ENCODE results near the gene SCO1. TPM values are rescaled to one million over a fixed set of nuclear protein-coding genes. Genes with fewer than 3 reads are reported as not detected.

SCO1 gene
- total and polyA plus RNA-seq, 10 of the 15 experiments (the other 5 are each of a cell fraction or from before 2014, with no cell fraction given), result 8.2 to 73.0 (median 37.1) TPM

DNA sequence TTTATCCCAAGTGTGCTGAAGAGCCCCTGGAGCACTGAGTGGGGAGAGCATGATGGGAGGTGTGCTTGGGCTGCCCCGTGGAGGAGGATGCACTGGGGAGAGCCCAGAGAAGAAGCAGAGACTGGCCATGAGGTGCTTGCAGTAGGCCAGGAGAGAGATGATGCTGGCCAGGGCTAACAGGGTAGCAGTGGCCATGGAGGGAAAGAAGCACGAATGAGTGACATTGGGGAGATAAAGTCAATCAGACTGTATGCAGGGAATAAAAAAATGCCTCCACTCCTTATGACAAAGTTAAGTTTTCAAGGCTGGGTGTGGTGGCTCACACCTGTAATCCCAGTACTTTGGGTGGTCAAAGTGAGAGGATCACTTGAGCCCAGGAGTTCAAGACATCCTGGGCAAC lies 37.9 kb upstream of the SCO1 start:
- FAIRE-seq (no peak), ATAC-seq (no peak), DNase-seq (ENCODE audit: low read depth, low spot score) (no peak)
- Histone ChIP-seq H3K9me3 (replicated peaks; ENCODE audit: control insufficient read depth, insufficient read depth, low read length) (no peaks in the 10 kb centered on the region), H3K36me3 (ENCODE audit: control insufficient read depth in 2 of 2, insufficient read depth in 2 of 2, low read length in 1 of 2) (no peaks in the 10 kb centered on the region), H3K79me2 (ENCODE audit: control insufficient read depth, insufficient read depth, low read length) (no peaks in the 10 kb centered on the region), H3K4me3 (no peak overlapping the region), H3K27me3 (replicated peaks in 1 of 2; ENCODE audit: control insufficient read depth in 2 of 2, insufficient read depth in 2 of 2, low read length in 1 of 2) (no peaks in the 10 kb centered on the region; a peak in 1 of 4 replicates), H3K27ac (ENCODE audit: control insufficient read depth, insufficient read depth) (no peak overlapping the region), H3K4me2 (ENCODE audit: control insufficient read depth, insufficient read depth) (no peak overlapping the region), H3K9ac (ENCODE audit: control insufficient read depth, insufficient read depth, low read length) (no peak overlapping the region), H3K4me1 (ENCODE audit: control insufficient read depth, insufficient read depth, low read length) (no peaks in the 10 kb centered on the region), H4K20me1 (ENCODE audit: control insufficient read depth, insufficient read depth) (no peaks in the 10 kb centered on the region), H2AFZ (ENCODE audit: control insufficient read depth, low read depth, low read length) (no peak overlapping the region)
- RAD21 ChIA-PET (ENCODE audit: unreplicated experiment), result no interaction called here
- 0% methylated on average over 2 of the region's 2 CpGs for WGBS (ENCODE audit: insufficient coverage, insufficient replicate concordance, low lambda C conversion rate, missing lambda C conversion rate)
- intact Hi-C loops (cut with micrococcal nuclease; ENCODE audit: unreplicated experiment), result loop anchor here (10.0 kb wide), 1 partner anchor 100 kb away; no protein-coding TSS in a partner anchor
- SMC1A ChIA-PET (ENCODE audit: uncharacterized antibody, unreplicated experiment), result no interaction called here
- BruUV-seq (replicated peaks), result no TSS peak
- POLR2A ChIA-PET, result interaction anchor here (0.5 kb wide), 1 partner anchor 64 kb away, joined by 3 read pairs; no protein-coding TSS in a partner anchor
- CTCF ChIA-PET, result no interaction called here
- in situ Hi-C loops (cut with MboI), result loop anchor here (5.0 kb wide), 1 partner anchor 112 kb away; no protein-coding TSS in a partner anchor
- TF ChIP-seq, protein P1, sequence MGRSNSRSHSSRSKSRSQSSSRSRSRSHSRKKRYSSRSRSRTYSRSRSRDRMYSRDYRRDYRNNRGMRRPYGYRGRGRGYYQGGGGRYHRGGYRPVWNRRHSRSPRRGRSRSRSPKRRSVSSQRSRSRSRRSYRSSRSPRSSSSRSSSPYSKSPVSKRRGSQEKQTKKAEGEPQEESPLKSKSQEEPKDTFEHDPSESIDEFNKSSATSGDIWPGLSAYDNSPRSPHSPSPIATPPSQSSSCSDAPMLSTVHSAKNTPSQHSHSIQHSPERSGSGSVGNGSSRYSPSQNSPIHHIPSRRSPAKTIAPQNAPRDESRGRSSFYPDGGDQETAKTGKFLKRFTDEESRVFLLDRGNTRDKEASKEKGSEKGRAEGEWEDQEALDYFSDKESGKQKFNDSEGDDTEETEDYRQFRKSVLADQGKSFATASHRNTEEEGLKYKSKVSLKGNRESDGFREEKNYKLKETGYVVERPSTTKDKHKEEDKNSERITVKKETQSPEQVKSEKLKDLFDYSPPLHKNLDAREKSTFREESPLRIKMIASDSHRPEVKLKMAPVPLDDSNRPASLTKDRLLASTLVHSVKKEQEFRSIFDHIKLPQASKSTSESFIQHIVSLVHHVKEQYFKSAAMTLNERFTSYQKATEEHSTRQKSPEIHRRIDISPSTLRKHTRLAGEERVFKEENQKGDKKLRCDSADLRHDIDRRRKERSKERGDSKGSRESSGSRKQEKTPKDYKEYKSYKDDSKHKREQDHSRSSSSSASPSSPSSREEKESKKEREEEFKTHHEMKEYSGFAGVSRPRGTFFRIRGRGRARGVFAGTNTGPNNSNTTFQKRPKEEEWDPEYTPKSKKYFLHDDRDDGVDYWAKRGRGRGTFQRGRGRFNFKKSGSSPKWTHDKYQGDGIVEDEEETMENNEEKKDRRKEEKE (IDR thresholded peaks at IDR 0.05), result no peak
- TF ChIP-seq, protein P2, sequence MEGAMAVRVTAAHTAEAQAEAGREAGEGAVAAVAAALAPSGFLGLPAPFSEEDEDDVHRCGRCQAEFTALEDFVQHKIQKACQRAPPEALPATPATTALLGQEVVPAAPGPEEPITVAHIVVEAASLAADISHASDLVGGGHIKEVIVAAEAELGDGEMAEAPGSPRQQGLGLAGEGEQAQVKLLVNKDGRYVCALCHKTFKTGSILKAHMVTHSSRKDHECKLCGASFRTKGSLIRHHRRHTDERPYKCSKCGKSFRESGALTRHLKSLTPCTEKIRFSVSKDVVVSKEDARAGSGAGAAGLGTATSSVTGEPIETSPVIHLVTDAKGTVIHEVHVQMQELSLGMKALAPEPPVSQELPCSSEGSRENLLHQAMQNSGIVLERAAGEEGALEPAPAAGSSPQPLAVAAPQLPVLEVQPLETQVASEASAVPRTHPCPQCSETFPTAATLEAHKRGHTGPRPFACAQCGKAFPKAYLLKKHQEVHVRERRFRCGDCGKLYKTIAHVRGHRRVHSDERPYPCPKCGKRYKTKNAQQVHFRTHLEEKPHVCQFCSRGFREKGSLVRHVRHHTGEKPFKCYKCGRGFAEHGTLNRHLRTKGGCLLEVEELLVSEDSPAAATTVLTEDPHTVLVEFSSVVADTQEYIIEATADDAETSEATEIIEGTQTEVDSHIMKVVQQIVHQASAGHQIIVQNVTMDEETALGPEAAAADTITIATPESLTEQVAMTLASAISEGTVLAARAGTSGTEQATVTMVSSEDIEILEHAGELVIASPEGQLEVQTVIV (IDR thresholded peaks at IDR 0.05; ENCODE audit: borderline replicate concordance, partially characterized antibody), result no peak
- TF ChIP-seq, protein P3, sequence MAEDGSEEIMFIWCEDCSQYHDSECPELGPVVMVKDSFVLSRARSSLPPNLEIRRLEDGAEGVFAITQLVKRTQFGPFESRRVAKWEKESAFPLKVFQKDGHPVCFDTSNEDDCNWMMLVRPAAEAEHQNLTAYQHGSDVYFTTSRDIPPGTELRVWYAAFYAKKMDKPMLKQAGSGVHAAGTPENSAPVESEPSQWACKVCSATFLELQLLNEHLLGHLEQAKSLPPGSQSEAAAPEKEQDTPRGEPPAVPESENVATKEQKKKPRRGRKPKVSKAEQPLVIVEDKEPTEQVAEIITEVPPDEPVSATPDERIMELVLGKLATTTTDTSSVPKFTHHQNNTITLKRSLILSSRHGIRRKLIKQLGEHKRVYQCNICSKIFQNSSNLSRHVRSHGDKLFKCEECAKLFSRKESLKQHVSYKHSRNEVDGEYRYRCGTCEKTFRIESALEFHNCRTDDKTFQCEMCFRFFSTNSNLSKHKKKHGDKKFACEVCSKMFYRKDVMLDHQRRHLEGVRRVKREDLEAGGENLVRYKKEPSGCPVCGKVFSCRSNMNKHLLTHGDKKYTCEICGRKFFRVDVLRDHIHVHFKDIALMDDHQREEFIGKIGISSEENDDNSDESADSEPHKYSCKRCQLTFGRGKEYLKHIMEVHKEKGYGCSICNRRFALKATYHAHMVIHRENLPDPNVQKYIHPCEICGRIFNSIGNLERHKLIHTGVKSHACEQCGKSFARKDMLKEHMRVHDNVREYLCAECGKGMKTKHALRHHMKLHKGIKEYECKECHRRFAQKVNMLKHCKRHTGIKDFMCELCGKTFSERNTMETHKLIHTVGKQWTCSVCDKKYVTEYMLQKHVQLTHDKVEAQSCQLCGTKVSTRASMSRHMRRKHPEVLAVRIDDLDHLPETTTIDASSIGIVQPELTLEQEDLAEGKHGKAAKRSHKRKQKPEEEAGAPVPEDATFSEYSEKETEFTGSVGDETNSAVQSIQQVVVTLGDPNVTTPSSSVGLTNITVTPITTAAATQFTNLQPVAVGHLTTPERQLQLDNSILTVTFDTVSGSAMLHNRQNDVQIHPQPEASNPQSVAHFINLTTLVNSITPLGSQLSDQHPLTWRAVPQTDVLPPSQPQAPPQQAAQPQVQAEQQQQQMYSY (CRISPR knock-in tag; IDR thresholded peaks at IDR 0.05), result no peak
- TF ChIP-seq NR2F1 (conservative IDR thresholded peaks at IDR 0.05) (no peak), RELA (IDR thresholded peaks at IDR 0.05; ENCODE audit: borderline replicate concordance, partially characterized antibody) (no peak), SMAD5 (IDR thresholded peaks at IDR 0.05; ENCODE audit: low read depth) (no peak), CHD1 (IDR thresholded peaks at IDR 0.05; ENCODE audit: low read depth, low read length) (no peak), TARDBP (IDR thresholded peaks at IDR 0.05; ENCODE audit: borderline replicate concordance) (no peak), PAX5 (IDR thresholded peaks at IDR 0.05; ENCODE audit: borderline replicate concordance, low read depth, low read length) (no peak), CREB1 (IDR thresholded peaks at IDR 0.05; ENCODE audit: low read depth) (no peak), NFYB (IDR thresholded peaks at IDR 0.05; ENCODE audit: insufficient read depth, low read depth, low read length) (no peak)
- TF ChIP-seq, protein P4, sequence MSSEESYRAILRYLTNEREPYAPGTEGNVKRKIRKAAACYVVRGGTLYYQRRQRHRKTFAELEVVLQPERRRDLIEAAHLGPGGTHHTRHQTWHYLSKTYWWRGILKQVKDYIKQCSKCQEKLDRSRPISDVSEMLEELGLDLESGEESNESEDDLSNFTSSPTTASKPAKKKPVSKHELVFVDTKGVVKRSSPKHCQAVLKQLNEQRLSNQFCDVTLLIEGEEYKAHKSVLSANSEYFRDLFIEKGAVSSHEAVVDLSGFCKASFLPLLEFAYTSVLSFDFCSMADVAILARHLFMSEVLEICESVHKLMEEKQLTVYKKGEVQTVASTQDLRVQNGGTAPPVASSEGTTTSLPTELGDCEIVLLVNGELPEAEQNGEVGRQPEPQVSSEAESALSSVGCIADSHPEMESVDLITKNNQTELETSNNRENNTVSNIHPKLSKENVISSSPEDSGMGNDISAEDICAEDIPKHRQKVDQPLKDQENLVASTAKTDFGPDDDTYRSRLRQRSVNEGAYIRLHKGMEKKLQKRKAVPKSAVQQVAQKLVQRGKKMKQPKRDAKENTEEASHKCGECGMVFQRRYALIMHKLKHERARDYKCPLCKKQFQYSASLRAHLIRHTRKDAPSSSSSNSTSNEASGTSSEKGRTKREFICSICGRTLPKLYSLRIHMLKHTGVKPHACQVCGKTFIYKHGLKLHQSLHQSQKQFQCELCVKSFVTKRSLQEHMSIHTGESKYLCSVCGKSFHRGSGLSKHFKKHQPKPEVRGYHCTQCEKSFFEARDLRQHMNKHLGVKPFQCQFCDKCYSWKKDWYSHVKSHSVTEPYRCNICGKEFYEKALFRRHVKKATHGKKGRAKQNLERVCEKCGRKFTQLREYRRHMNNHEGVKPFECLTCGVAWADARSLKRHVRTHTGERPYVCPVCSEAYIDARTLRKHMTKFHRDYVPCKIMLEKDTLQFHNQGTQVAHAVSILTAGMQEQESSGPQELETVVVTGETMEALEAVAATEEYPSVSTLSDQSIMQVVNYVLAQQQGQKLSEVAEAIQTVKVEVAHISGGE (CRISPR knock-in tag; IDR thresholded peaks at IDR 0.05), result no peak

Data from GM12878 (cell line).